Iris pigment epithelial cell (primary cell): ENCODE data around the gene CIDEB.

Experiments
- DNase-seq: peaks from one replicate; pipeline ENCODE4 v3.0.0-alpha.2; 2011; ENCODE audit warnings: low read depth

The CIDEB gene

DNA sequence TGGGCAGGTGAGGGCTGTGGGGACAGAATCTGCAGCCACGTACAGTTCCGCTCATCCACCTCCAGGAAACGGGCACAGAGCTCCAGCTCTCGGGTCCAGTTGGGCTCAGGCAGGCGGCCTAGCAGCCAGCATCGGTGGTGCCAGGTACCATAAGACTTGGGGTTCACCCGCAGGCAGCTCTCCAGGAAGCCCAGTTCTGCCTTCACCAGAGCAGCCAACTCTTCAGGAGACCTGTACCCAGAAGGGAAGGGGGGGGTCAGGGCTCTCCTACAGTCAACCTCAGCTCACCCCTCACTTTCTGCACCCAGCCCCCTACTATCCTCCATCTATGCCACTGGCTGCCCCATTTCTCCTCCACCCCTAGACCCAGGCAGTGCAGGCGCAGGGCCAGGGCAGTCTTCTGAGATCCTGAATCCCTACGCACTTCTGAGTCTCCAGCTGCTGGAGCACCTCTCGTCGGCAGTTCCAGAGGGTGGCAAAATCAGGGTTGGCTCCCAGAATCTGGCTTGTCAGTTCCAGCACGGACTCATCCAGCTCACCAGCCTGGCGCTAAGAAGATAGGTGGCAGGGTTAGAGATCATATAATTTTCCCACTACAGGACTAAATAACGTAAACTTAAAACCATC, 37.8 kb downstream of the CIDEB start:
- DNase-seq = no peak

DNA sequence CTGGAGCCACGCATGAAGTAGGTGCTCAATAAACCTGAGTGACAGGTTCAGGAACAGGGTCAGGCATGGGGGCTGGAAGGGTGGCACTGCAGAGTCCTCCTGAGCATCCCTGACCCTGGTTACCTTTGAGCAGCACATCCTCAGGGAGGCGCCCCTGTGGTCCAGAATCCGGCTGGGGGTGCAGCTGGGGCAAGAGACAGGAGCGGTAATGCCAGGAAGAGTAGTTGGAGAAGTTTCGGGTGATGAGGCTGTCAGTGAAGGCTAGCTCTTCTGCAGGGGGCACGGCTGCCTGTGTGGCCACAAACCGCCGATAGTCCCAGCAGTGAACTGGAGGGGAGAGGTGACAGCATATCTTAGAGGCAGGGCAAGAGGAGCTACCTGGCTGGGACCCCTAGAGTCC, 38.4 kb downstream of the CIDEB start:
- DNase-seq = no peak

DNA sequence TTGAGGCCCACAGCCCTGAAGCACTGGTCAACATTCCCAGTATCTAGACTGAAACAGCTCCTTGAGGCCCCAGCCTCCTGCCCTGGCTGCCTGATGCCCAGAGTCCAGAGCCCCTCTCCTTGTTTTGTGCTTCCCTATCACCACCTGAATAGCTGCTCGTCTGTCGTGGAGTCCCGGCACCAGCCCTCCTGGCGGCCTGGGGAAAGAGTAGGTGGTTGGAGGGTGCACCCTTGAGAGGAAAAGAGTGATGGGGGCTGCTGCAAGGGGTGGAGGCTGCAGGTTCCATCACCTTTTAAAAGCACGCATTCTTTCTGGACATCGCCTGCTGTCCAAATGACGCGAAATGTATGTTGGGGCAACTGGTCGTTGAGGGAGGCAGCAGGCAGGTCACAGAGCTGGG, 39.6 kb downstream of the CIDEB start:
- no peak for DNase-seq

DNA sequence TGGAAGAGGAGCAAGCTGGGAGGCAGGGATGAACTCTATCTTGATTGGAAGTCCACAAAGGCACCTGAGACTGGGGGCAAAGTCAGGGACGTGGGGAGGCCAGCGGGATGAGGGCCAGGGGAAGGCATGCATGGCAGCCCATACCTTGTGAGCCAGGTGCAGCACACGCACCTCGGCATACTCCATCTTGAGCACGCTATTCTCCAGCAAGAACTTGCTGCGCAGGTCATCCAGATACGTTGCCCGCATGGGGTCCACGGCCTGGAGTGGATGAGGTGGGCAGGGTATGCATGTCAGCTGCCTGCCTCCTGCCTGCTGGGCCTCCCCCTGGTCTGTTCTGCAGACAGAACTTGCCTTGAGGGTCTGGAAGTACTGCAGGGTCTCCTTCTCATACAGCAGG, 40.3 kb downstream of the CIDEB start:
- no peak for DNase-seq

DNA sequence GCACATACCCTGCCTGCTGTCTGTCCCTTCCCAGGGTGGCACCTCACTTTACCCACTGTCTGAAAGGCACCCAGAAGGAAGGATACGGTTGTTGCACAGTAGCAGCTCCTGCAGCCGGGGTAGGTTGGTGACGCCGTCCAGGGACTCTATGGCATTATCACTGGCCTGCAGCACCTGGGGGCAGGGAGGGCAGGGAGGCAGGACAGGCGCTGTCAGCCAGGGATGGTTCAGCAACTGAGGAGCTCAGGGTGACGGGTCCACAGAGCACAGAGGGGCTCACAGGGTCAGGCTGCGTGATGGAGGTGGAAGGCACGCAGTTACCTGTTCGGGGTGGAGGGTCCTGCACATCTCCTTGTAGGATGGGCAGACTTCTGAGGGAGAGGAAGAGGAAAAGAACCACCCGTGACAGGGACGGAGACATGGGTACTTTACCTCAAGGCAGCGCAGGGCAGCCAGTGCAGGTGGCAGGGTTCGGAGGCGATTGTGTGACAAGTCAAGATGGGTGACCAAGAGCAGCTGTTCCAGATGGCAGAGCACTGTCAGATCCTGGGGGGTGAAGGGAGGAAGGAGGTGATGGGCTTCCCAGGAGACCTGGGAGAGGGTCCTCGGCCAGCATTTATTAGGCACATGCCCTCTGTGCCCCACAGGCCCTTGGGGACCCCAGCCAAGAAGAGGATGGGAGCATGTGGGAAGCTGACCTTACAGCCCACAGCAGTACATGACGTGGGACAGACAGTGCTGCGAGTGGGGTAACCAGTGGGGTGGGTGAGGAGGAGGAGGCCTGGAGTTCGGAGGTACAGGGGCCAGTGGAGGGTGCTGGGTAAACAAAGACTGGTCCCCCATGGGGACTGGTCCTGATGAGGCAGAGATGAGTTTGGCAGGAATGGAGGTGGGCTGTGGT, 41.2 kb downstream of the CIDEB start:
- no peak for DNase-seq

DNA sequence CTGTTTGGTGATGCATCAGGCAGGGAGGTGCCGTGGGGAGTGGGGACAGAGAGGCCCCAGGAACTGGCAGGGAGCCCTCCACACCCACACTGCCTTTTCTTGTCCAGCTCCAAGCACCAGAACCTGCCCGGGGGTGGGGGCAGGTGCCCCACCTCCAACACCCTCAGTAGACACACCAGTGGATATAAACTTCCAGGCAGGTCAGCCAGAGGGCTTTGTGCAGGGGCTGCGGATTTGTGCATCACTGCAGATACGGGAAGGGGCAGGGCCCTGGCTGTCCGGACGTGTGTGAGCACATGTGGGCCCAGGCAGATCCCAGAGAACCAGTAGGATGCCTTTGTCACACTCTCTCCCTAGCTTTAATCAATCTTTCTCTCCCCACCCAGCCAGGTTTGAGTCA, 43.5 kb downstream of the CIDEB start:
- DNase-seq = no peak

DNA sequence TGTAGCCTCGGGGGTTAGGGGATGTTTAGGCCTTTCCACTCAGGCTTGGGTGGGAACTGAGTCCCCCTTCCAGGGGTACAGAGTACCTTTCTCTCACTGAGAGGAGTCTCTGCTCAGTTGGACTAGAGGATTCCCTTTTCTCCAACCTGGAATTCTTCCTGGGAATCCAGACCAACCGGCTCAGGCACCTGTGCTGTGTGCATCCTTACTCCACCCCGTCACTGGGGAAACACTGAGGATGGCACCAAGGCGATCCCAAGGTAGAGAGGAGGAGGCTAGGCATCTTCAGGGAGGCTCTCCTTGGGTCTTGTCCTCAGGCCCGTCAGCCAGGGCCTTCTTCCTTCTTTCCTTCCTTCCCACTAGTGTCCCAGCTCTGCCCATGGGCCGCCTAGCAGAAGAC, 43.9 kb downstream of the CIDEB start:
- no peak for DNase-seq

DNA sequence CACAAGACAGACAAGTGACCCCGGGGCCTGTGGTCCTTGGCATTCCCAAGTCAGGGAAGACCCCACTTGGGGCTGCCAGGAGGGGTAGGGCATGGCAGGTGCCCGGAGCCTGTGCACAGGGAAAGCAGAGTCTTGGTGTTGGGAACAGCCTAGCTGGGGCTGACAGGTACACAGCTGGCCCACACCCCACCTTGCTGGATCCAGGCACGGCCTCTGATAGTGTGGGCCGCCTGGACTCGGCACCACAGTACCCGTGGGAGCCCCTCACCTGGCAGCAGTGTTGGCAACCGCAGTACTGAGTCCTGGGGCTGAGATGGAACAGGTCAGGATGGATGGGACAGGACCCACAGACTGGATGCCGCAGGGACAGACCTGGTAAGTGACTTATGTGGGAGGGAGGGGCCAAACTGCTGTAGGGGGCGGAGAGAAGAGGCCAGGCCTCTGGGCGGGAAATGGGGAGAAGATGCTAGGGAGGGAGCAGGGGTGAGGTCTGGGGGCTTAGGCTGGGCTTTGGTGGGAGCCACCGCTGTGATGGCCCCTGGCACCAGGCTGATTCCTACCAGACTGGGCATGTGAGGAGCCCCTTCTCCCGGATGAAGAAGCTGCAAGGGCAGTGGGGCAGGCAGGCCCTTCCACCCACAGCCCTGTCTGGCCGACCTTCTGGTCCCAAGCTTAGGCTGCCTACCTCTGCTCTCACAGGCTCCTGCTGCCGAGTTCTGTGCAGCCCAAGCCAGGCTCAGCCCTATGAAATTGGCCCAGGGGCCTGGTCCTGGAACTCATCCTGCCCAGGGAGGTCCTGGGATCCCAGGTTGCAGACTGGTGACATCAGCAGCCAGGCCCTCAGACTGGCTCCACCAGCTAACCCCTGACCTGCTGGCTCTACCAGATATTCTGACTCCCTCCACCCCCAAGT, 44.7 kb downstream of the CIDEB start, which contains the start of gene TGM1:
Gene TGM1 (minus strand): TSS at position 357 of the 913 bp plus-strand sequence. CDS start 825 bp downstream, outside the sequence.
- DNase-seq = no peak

DNA sequence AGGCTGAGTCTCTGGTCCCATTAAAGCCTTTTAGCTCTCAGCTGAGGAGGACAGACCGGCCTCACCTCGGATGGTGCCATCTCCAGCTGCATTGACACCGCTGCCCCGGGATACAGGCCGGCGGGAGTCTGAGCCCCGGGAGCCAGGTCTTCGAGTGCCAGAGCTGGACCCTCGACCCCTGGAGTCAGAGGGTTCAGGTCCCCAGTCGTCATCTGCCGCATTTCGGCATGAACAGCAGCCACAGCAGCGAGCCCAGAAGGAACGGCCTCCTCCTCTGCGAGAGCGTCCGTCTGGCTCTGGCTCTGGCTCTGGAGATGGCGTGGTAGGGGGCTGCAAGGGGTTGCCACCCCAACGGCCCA, 45.8 kb downstream of the CIDEB start:
- no peak for DNase-seq

DNA sequence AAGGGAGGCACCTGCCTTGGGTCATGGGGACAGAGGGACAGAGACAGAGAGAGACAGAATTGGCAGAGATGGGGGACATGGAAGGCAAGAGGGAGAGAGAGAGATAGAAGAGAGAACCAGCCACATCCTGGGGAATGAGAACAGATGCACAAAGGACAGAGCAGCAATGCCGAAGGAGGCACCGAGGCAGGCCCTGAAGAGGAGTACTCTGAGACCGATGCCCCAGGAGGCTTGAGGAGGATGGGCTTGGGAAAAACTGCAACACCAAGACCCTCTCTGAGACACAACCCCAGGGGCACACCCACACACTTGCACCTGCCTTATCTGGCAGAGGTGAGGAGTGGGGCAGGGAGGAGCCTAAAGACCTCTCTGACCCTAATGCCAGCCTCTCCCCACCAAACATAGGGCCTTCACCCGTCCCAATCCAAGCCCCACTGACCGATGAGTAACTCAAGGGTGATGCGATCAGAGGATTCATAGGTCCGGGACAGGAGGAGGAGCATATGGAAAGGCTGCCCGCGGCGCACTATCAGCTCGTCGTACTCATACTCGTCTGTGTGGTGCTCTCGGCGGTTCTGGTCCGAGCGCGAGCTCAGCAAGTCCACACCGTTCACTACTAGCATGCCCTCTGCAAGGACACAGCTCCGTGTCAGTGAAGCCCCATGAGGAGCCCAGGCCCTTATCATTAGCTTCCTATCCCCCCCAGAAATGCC, 46.4 kb downstream of the CIDEB start:
- no peak for DNase-seq

DNA sequence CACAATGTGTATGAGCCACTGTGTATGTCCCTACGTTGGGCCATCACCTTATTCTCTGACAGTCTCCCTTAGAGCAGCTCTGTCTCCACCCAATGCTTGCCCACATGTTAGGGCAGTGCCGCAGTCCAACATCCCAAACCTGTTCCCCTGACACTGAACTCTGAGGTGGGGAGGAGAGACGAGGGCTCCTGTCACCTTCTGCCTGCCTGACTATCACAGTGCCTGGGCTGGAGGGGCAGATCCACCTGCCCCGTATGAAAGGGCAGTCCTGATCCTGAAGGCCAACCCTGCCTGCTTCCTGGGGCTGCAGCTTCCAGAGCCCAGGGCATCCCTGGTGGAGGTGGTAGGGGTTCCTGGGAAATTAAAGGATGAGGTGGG, 47.0 kb downstream of the CIDEB start:
- no peak for DNase-seq

DNA sequence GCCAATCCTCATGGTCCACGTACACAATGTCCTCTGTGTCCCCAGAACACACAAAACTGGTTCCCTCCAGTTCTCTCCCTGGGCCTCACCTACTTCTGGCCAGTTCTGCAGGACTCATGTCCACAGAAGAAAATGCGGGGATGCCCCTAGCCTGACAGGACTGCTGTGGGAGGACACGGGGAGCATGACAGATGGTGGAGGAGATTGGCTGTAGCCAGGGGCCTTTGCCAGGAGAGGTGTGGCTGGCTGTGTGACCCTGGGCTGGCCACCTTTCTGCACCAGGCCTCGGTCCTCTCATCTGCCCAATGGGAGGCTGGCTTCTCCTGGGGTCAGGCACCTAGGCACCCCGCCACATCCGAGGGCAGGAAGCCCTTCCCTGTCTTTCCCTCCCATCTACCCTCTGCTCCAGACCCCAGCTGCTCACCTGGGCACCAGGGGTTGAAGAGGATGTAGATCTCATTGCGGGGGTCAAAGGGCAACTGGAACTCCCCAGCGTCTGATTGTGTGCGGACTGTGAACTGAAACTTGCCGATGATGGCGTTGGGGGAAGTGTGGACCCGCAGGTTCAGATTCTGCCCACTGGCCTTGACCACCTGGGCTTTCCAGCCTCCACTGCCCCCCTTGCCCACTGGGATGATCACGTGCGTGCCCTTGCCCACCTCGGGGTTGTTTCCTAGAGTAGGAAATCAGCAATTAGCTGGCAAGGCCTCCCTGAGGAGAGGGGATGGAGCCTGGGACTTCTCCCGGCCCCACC, 47.6 kb downstream of the CIDEB start:
- DNase-seq = no peak

DNA sequence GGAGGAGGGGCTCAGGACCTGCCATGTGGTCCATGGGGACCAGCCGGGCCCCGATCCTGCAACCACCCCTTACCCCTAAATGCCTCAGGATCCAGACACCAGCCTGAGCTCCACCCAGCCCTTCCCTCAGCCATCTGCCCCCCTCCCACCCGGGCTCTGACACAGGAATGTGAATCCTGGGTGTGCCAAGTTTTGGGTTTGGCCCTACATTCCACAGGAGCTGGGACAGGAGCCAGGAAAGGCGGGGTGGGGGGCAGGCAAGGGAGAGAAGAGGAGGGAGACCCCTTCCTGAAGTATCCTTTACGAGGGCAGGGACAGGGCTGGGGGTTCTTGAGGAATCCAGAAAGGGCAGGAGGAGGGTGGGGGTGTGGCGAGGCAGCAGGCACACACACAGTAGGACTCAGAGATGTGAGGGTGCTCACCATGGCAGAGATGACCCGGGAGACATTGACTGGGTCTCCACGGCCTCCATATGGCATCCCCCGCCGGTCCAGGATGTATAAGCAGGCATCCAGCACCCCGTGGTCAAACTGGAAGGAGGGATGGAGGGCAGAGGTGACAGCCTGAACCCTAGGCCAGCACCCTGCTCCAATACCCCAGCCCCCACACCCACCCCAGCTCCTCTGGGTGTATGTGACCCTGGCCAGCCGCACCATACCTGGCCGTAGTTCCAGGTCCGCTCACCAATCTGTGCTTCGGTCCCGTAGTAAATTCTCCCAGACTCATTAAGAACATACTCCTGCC, 48.3 kb downstream of the CIDEB start:
- peak; percentile 30 for DNase-seq

DNA sequence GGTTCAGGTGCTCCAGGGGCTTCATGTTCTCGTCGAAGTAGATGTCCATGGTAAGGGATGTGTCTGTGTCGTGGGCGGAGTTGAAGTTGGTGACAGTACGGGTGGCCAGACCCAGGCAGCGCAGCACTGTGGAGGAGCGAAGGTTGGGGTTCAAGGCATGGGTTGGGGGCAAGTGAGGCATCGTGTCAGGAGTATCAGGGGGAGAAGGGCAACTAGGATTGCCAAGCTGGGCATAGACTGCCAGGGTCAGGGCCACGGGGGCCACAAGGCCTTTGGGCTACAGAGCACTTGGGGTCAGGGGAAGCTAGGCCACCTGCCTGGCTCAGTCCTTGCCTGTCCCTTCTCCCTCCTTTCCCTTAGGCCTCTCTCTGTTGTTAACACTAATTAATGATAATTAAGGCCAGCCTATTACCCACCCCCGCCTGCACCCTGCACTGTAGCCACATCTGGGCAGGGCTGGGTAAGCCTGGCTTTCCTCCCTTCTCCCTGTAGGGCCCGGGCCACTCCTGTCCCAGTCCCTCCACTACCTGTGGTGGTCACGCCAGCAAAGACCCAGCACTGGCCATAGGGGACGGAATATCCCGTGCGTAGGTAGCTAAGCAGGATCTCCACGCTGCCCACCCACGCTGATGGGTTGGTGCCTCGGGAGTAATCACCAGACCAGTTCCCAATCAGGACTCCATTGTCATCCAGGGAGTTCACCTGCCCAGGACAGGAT, 49.1 kb downstream of the CIDEB start:
- no peak for DNase-seq

DNA sequence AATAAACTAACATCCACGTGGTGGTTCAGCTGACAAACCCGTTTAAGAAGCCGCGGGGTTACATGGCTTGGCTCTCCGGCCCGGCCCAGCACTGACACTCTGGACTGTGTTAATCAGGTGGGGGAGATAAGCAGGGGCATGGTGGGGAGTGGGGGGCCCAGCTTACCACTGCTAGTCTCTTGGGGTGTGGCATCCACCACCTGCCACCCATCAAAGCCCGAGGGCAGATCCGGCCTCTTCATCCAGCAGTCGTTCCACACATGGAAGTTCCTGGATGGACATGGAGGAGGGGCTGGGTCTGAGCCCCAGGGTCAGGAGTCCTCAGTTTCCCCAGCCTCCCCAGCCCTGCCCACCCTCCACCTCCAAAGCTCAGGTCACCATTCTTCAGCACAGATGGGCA, 49.7 kb downstream of the CIDEB start:
- DNase-seq = no peak

DNA sequence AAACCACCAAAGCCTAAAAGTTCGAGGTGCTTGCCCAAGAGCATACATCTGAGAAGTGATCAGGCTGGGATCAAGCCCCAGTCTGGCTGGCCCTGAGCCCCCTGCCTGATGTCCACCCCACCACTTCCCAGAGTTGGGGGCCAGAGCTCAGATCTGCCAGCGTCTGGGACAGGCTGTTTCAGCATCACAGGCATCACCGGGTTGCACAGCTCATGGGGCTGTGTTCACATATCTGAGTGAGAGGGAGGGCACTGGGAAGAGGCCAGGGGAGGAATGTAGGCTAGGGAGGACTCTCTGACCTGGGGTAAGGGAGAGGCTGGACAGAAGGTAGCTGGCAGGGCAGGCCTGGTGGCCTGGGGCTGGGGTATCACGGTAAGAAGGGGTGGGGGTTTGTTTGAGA, 50.8 kb downstream of the CIDEB start:
- DNase-seq = no peak

DNA sequence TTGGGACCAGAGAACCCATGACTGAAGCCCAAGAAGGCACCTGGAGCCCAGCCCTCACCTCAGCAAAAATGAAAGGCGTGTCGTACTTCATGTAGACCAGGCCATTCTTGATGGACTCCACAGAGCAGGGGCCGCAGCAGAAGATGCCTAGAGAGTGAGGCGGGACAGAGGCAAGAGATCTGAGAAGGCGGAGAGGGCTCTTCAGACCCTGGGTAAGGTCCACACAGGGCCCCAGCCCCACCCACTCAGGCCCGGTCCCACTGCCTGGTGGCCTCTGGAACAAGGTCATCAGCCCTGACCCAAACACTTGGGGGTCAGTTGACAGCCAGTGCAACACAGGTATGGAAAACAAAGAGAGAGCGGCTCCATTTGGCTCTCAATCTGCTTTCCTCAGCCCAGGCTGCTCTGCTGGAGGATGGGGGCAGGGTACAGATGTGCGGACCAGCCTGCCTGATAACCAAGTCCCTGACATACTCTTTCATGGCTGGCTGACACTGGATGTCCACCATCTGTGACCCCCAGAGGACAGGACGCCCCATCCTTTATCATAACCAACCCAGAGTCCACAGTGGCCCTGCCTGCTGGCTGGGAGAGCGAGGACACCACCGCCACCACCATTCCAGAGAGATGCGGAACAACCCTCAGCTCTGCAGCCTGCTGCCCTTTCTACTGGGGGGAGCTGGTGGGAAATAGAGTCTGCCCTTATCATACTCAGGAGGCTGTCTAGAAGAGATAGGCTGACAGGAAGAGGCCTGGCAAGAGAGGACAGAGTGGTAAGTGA, 51.7 kb downstream of the CIDEB start:
- DNase-seq = no peak

DNA sequence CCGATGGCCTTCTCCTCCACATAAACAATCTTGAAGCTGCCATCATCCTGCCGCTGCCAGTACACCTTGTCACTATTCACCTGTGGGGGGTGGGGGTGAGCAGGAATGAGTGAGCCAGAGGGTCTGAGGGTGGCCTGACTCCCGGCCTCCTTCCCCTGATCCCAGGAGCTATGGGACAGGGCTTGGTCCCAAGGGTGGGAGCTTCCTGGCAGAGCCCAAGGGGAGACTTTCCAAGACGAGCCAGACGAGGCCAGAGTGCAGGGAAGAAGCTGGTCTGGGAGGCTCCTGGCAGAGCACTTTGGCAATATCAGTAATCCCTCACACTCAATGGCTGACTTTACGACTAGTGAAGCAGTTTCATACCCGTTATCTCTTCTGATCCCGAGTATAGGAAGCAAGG, 52.3 kb downstream of the CIDEB start:
- DNase-seq = no peak
